Measurements from ENCODE around the gene PEX16. TPM values are rescaled to one million over a fixed set of nuclear protein-coding genes. Genes with fewer than 3 reads are reported as not detected.

Gene PEX16
- total and polyA plus RNA-seq, 11 donors: 10.4 to 22.8 (median 16.3) TPM

GRCh38 chr11:45931739-45932138 lies 14.1 kb upstream of the PEX16 start:
- no peak for DNase-seq
- intact Hi-C loops (cut with DNase I): no loop called here
- WGBS, 4 donors: 91 to 100% (median 92%) methylated on average over 3 to 10 of the region's 10 CpGs
- Histone ChIP-seq H3K27ac (no peak overlapping the region), H3K9me3 (no peaks in the 10 kb centered on the region), H3K4me1 (peaks cover 0 to 28% (median 7%) of the 10 kb centered on the region in 12 donors), H3K4me3 (no peak overlapping the region), H3K36me3 (peaks cover 0 to 59% (median 52%) of the 10 kb centered on the region in 9 donors), H3K27me3 (no peaks in the 10 kb centered on the region)
- TF ChIP-seq POLR2A (IDR thresholded peaks at IDR 0.05) (no peak), CTCF (IDR thresholded peaks at IDR 0.05) (no peak)
- no peak for ATAC-seq

- no peak for ATAC-seq
- Histone ChIP-seq H3K27ac (peak overlapping the region in 2 of 12 donors; percentile 44 to 70), H3K4me3 (no peak overlapping the region), H3K9me3 (no peaks in the 10 kb centered on the region), H3K36me3 (peaks cover 0 to 52% (median 45%) of the 10 kb centered on the region in 9 donors), H3K27me3 (peaks cover 0 to 3% (median 0%) of the 10 kb centered on the region in 9 donors), H3K4me1 (peaks cover 0 to 28% (median 7%) of the 10 kb centered on the region in 12 donors)
- no peak for DNase-seq
- WGBS, 4 donors: 74 to 86% (median 81%) methylated on average over 8 of the region's 8 CpGs
- no peak for TF ChIP-seq POLR2A (IDR thresholded peaks at IDR 0.05)
- TF ChIP-seq CTCF (IDR thresholded peaks at IDR 0.05): no peak
- intact Hi-C loops (cut with DNase I): no loop called here
These were observed 13.4 kb upstream of the PEX16 start for GRCh38 chr11:45930951-45931570.

- 57 to 70% (median 60%) methylated on average over 13 to 14 of the region's 14 CpGs for WGBS, 4 donors
- Histone ChIP-seq H3K4me3 (no peak overlapping the region), H3K36me3 (peaks cover 0 to 43% (median 37%) of the 10 kb centered on the region in 9 donors), H3K27ac (peak overlapping the region in 2 of 12 donors; percentile 44 to 70), H3K4me1 (peaks cover 0 to 28% (median 7%) of the 10 kb centered on the region in 12 donors), H3K9me3 (no peaks in the 10 kb centered on the region), H3K27me3 (peaks cover 0 to 4% (median 0%) of the 10 kb centered on the region in 9 donors)
- TF ChIP-seq CTCF (IDR thresholded peaks at IDR 0.05) (peak in 1 of 12 donors; percentile 7), POLR2A (IDR thresholded peaks at IDR 0.05) (no peak)
- ATAC-seq: peak; percentile 72 to 86 (median 77)
- peak in 4 of 5 donors; percentile 42 to 73 (median 58) for DNase-seq
- intact Hi-C loops (cut with DNase I): no loop called here
These were observed 12.5 kb upstream of the PEX16 start for GRCh38 chr11:45930031-45930794.

GRCh38 chr11:45929486-45930030 lies 11.9 kb upstream of the PEX16 start:
- ATAC-seq (no peak), DNase-seq (no peak)
- Histone ChIP-seq H3K36me3 (peaks cover 0 to 37% (median 30%) of the 10 kb centered on the region in 9 donors), H3K4me1 (peaks cover 0 to 28% (median 7%) of the 10 kb centered on the region in 12 donors), H3K27ac (peak overlapping the region in 1 of 12 donors; percentile 70), H3K9me3 (no peaks in the 10 kb centered on the region), H3K4me3 (no peak overlapping the region), H3K27me3 (peaks cover 0 to 4% (median 0%) of the 10 kb centered on the region in 9 donors)
- intact Hi-C loops (cut with DNase I): no loop called here
- TF ChIP-seq POLR2A (IDR thresholded peaks at IDR 0.05) (no peak), CTCF (IDR thresholded peaks at IDR 0.05) (no peak)
- WGBS, 4 donors: 74 to 81% (median 76%) methylated on average over 10 of the region's 10 CpGs

Data from heart left ventricle (tissue), 16 donors.